DND-41 (cell line): ENCODE results near the gene GOLGA6C.

Source experiments
- EZH2 ChIP-seq: IDR thresholded peaks from 3 replicates; pipeline ENCODE4 v1.6.1; 2012; ENCODE audit warnings: borderline replicate concordance, low read depth, mild to moderate bottlenecking, moderate library complexity, low read length, inconsistent platforms; ENCODE audit not compliant: severe bottlenecking
- TF ChIP-seq, protein P1 (sequence below): IDR thresholded peaks from 2 replicates; pipeline ENCODE4 v1.5.1; 2012; ENCODE audit warnings: borderline replicate concordance, low read length, moderate library complexity, mild to moderate bottlenecking; ENCODE audit not compliant: poor library complexity, severe bottlenecking; ENCODE audit errors: extremely low read depth

DNA sequence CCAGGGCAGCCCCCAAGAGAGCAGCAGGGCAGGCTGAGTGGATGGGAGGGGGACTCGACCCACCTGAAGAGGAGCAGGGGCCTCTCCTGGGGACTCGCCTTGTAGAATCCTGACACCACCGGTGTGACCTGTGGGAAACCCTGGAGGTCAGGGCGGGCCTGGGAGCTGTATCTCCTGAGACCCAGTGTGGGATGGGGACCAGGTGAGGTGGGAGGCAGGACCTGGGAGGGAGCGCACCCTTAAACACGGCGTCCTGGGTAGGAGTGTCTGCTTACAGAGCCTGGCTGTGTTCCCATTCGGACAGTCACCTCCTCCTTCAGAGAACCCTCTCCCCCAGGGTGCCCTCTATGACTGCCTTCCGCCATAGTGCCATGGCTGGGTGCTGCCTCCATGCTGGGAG, 29.3 kb upstream of the GOLGA6C start:
- TF ChIP-seq, protein P1, sequence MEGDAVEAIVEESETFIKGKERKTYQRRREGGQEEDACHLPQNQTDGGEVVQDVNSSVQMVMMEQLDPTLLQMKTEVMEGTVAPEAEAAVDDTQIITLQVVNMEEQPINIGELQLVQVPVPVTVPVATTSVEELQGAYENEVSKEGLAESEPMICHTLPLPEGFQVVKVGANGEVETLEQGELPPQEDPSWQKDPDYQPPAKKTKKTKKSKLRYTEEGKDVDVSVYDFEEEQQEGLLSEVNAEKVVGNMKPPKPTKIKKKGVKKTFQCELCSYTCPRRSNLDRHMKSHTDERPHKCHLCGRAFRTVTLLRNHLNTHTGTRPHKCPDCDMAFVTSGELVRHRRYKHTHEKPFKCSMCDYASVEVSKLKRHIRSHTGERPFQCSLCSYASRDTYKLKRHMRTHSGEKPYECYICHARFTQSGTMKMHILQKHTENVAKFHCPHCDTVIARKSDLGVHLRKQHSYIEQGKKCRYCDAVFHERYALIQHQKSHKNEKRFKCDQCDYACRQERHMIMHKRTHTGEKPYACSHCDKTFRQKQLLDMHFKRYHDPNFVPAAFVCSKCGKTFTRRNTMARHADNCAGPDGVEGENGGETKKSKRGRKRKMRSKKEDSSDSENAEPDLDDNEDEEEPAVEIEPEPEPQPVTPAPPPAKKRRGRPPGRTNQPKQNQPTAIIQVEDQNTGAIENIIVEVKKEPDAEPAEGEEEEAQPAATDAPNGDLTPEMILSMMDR, result no peak
- TF ChIP-seq EZH2, result no peak
